Naive B cell (primary cell): ENCODE measurements around the gene CCDC134. TPM values are rescaled to one million over a fixed set of nuclear protein-coding genes. Genes with fewer than 3 reads are reported as not detected.

Source experiments
- ATAC-seq, 2 donors: fragments of 150-1000 bp; cut with Tn5 transposase; 2 replicates each; pipeline ENCODE4 v1.10.0; 2021; ENCODE audit warnings: low read depth in 2 of 2, mild to moderate bottlenecking in 2 of 2, moderate library complexity in 2 of 2
- DNase-seq: peaks from one replicate; pipeline ENCODE4 v3.0.0; 2022
- H3K27ac Mint-ChIP-seq, 6 donors: one replicate each; pipeline ENCODE4 v1.8.0; 2020 to 2022; ENCODE audit warnings: mild to moderate bottlenecking in 6 of 6, mixed read lengths in 6 of 6, moderate library complexity in 5 of 6, inconsistent platforms in 2 of 6
- H3K27me3 Mint-ChIP-seq, 3 donors: one replicate each; pipeline ENCODE4 v1.8.0; 2021 to 2022; ENCODE audit warnings: mixed read lengths in 3 of 3, mild to moderate bottlenecking in 1 of 3
- H3K36me3 Mint-ChIP-seq, 2 donors: one replicate each; pipeline ENCODE4 v1.8.0; 2020 to 2022; ENCODE audit warnings: mixed read lengths in 2 of 2, inconsistent platforms in 1 of 2, mild to moderate bottlenecking in 1 of 2
- H3K4me1 Mint-ChIP-seq, 3 donors: one replicate each; pipeline ENCODE4 v1.8.0; 2020 to 2022; ENCODE audit warnings: mixed read lengths in 3 of 3, inconsistent platforms in 1 of 3, mild to moderate bottlenecking in 1 of 3, moderate library complexity in 1 of 3
- H3K4me3 Mint-ChIP-seq, 8 donors: one replicate each; pipeline ENCODE4 v1.8.0; 2020 to 2022; ENCODE audit warnings: mild to moderate bottlenecking in 8 of 8, mixed read lengths in 8 of 8, moderate library complexity in 8 of 8, inconsistent platforms in 2 of 8
- H3K9me3 Mint-ChIP-seq, 7 donors: one replicate each; pipeline ENCODE4 v1.8.0; 2020 to 2022; ENCODE audit warnings: mixed read lengths in 7 of 7, mild to moderate bottlenecking in 5 of 7, inconsistent platforms in 2 of 7, moderate library complexity in 1 of 7
- polyA plus RNA-seq, 6 donors: library from polyadenylated mRNA; unstranded; fragments of 300-500 nt; fragmentation: Illumina TruSeq; gene quantifications; one replicate each; pipeline ENCODE4 v1.2.3, GENCODE V29; 2021; ENCODE audit warnings: low read depth in 6 of 6

The CCDC134 gene
- 1 to 10 TPM; 2.1 to 7.6 (median 3.6) TPM for polyA plus RNA-seq

DNA sequence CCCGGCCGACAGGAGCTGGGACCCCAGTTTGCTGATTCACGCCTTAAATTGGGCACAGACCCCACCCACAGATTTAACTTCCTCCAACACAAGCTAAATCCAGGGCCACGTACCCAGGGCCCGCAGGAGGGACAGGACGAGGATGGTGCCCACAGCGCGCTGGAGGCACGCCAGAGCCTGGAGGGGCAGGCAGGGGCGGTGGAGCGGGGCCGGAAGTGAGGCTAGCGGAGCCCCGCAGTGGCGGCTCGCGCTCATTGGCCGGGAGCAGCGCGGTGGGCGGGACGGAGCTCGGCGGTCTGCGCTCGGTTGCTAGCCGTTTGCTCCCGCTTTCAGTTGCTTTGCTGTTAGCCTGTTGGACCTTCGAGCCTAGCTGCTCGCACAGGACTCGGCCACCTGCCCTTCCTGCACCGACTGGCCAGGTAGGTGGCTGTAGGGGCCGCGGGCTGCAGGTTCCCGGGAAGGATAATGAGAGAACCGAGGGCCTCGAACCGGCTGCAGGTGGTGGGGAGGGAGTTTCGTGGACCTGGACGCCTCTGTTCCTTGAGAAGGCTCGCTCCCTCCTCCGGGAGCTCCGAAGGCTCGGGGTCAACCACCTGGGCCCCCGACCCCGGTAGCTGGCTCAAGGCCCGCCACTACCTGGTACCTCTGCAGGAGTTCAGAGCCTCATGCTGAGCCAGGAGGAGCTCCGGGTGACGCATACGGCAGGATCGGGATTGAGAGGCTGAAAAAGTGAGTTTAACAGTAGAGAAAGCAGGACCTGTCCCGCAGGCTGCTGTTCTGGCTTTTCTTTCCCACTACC, at the start of gene CCDC134:
Gene CCDC134, plus strand, starts transcription at position 332 of the 799 bp plus-strand sequence. CDS start 8,212 bp downstream, outside the sequence.
- peak; percentile 97 to 99 for ATAC-seq
- peak within 1 kb of the TSS; percentile 93 to 99 (median 98) for H3K4me3 Mint-ChIP-seq

DNA sequence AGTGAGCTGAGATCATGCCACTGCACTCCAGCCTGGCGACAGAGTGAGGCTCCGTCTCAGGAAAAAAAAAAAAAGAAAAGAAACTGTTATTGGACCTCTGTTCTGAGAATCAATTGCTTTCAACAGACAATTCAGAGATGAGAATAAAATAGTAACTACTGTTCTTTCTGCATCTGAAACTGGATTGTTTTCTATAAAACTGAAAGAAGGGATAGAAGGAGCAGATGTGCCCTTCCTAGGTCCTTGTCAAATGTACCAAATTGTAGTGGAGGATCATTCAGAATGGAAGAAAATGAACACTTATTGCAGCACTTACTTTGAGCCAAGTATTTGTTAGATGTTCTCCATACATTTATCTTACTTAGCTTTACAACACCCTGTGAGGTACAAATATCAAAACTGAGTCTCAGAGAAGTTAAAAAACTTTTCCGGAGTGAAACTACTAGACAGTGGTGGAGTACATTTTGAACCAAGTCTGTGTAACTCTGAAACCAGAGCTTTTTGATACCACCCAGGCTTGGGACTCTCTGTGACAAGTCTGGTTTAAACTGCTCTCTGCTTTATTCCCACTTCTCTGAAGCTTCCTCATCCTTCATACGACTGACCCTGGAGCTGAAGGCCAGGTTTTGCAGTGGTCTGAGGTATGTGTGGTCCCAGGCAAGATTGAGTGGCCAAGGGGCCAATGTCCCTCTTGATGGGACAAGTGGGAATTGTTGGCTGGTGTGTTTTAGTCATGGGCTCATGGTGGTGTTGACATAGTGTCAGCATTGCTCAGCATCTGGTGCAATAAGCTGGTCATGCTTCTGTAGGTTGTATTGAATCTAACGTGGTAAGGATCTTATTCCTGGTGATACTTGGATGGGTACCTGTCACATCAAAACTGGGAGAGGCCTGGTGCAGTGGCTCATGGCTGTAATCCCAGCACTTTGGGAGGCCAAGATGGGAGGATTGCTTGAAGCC, 48.2 kb upstream of the CCDC134 start:
- ATAC-seq = no peak
- H3K27ac Mint-ChIP-seq = no peak overlapping the region
- peaks cover 7 to 11% (median 11%) of the 10 kb centered on the region in 3 donors for H3K4me1 Mint-ChIP-seq
- H3K36me3 Mint-ChIP-seq = no peaks in the 10 kb centered on the region
- peak overlapping the region in 1 of 8 donors; percentile 35 for H3K4me3 Mint-ChIP-seq
- peaks cover 0 to 11% (median 2%) of the 10 kb centered on the region in 3 donors for H3K27me3 Mint-ChIP-seq
- DNase-seq = no peak
- no peaks in the 10 kb centered on the region for H3K9me3 Mint-ChIP-seq

More for the DNA sequence above, at the start of gene CCDC134:
- Mint-ChIP-seq H3K36me3 (no peaks in the 10 kb centered on the region), H3K9me3 (no peaks in the 10 kb centered on the region), H3K4me1 (peaks cover 16 to 44% (median 38%) of the 10 kb centered on the region in 3 donors), H3K27me3 (no peaks in the 10 kb centered on the region), H3K27ac (peak within 1 kb of the TSS; percentile 93 to 99 (median 99))
- peak; percentile 91 for DNase-seq

DNA sequence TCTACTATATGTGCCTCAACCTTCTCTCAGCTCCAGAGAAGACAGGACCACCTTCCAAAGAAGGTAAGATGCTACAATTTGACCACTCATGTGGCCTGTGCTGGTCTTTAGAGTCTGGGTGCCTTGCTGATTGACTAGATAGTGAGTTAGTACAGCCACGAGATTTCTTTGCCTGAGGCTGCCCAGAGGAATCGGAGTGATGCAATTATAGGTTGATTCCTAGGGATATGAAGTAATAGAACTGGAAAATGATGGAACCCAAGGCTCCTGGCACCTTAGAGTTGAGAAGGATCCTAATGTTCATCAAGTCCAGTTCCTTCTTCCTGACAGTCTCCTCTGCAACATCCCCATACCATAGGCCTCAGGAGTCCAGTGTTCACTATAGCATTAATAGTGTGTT, 46.5 kb upstream of the CCDC134 start:
- Mint-ChIP-seq H3K36me3 (no peaks in the 10 kb centered on the region), H3K9me3 (no peaks in the 10 kb centered on the region), H3K27ac (no peak overlapping the region), H3K27me3 (peaks cover 0 to 22% (median 12%) of the 10 kb centered on the region in 3 donors), H3K4me1 (peaks cover 2 to 10% (median 7%) of the 10 kb centered on the region in 3 donors), H3K4me3 (no peak overlapping the region)
- ATAC-seq (no peak), DNase-seq (no peak)

DNA sequence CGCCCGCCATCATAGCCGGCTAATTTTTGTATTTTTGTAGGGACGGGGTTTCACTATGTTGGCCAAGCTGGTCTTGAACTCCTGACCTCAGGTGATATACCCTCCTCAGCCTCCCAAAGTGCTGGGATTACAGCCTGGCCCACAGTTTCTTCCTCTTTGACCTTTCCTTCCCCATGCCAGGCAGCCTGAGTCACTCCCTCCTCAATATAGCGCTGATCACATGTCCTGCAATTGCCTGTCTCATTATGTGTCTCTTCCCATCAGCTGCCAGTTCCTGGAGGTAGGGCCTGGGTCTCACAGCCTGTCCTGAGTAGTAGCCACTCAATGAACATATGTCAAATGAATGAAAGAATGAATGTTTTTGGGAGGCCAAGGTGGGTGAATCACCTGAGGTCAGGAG, 43.0 kb upstream of the CCDC134 start:
- Mint-ChIP-seq H3K27me3 (peaks cover 0 to 22% (median 12%) of the 10 kb centered on the region in 3 donors), H3K4me1 (peaks cover 0 to 6% (median 2%) of the 10 kb centered on the region in 3 donors), H3K36me3 (no peaks in the 10 kb centered on the region), H3K4me3 (no peak overlapping the region), H3K9me3 (no peaks in the 10 kb centered on the region), H3K27ac (peak overlapping the region in 1 of 6 donors; percentile 43)
- DNase-seq (no peak), ATAC-seq (no peak)

DNA sequence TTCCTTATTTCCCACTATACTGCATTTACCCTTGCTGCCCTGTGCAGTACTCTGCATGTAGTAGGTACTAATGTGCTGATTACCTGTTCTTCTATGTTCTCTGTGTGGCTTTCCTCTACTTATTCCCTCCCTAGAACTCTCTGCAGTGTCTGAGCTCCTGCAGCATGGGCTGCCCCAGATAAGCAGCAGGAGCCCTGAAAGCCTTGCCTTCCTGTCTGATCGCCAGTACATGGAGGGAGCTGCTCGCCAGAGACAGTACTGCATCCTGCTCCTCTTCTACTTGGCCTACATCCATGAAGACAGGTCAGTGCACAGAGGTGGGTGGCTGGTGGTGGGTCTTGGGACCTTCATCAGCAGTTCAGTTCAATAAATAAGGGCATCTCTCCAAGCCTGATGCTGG, 42.2 kb upstream of the CCDC134 start:
- Mint-ChIP-seq H3K9me3 (no peaks in the 10 kb centered on the region), H3K27ac (peak overlapping the region in 1 of 6 donors; percentile 23), H3K4me3 (peak overlapping the region in 1 of 8 donors; percentile 59), H3K27me3 (peaks cover 0 to 22% (median 12%) of the 10 kb centered on the region in 3 donors), H3K36me3 (no peaks in the 10 kb centered on the region), H3K4me1 (peaks cover 4 to 10% (median 8%) of the 10 kb centered on the region in 3 donors)
- ATAC-seq (no peak), DNase-seq (no peak)

DNA sequence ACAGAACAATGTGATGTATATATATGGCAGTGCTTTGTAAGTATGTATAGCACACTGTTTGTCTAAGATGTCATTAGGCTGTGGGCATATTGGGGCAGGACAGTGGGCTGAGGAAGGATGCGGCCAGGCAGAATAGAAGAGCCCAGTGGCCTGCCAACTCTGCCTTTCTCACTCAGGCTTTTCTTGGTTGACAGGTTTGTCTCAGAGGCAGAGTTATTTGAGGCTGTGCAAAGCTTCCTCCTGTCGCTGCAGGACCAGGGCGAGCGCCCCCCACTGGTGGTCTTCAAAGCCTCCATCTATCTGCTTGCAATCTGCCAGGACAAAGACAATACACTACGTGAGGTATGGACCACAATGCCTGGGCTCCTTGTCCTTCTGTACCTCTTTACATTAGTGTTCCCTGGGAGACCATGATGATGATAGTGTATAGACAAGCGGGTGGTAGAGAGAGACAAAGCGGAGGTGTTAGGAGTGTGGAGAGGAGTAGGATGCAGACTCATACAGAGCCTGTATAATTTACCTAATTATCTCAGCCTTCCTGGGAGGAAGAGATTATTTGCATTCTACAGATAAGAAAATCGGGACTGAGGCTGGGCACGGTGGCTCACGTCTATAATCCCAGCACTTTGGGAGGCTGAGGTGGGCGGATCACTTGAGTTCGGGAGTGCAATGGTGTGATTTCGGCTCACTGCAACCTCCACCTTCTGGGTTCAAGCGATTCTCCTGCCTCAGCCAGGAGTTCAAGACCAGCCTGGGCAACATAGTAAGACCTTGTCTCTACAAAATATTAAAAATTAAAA, 37.3 kb upstream of the CCDC134 start:
- no peaks in the 10 kb centered on the region for H3K9me3 Mint-ChIP-seq
- ATAC-seq (peak; percentile 62 to 67), DNase-seq (no peak)
- peak overlapping the region in 1 of 6 donors; percentile 71 for H3K27ac Mint-ChIP-seq
- peaks cover 5 to 7% (median 7%) of the 10 kb centered on the region in 3 donors for H3K4me1 Mint-ChIP-seq
- peaks cover under 1 to 9% (median 3%) of the 10 kb centered on the region in 3 donors for H3K27me3 Mint-ChIP-seq
- H3K4me3 Mint-ChIP-seq = no peak overlapping the region
- H3K36me3 Mint-ChIP-seq = no peaks in the 10 kb centered on the region

DNA sequence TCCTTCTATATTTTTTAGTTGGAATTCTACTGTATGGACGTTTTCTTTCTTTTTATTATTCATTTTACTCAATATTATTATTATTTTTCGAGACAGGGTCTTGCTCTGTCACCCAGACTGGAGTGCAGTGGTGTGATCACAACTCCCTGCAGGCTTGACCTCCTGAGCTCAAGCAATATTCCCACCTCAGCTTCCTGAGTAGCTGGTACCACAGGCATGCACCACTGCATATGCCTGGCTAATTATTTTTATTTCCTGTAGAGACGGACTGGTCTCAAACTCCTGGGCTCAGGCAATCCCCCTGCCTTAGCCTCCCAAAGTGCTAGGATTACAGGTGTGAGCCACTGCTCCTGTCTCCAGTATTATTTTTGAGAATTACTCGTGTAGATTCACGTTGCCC, 34.0 kb upstream of the CCDC134 start:
- no peak overlapping the region for H3K4me3 Mint-ChIP-seq
- peaks cover 7 to 9% (median 9%) of the 10 kb centered on the region in 3 donors for H3K4me1 Mint-ChIP-seq
- no peak for ATAC-seq
- no peak overlapping the region for H3K27ac Mint-ChIP-seq
- H3K36me3 Mint-ChIP-seq = no peaks in the 10 kb centered on the region
- no peak for DNase-seq
- no peaks in the 10 kb centered on the region for H3K9me3 Mint-ChIP-seq
- H3K27me3 Mint-ChIP-seq = peaks cover 0 to 9% (median 0%) of the 10 kb centered on the region in 3 donors

DNA sequence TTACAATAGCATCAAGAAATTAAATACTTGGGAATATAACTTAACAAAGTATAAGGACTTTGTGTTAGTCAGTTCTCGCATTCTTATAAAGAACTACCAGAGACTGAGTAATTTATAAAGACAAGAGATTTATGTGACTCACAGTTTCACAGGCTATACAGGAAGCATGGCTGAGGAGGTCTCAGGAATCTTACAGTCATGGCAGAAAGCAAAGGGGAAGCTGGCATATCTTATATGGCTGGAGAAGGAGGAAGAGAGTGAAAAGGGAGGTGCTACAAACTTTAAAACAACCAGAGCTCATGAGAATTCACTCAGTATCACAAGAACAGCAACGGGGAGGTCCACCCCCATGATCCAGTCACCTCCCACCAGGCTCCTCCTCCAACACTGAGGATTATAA, 32.0 kb upstream of the CCDC134 start:
- Mint-ChIP-seq H3K9me3 (no peaks in the 10 kb centered on the region), H3K27ac (no peak overlapping the region), H3K36me3 (no peaks in the 10 kb centered on the region), H3K4me3 (no peak overlapping the region), H3K27me3 (peaks cover 6 to 9% (median 8%) of the 10 kb centered on the region in 3 donors), H3K4me1 (peaks cover 1 to 4% (median 3%) of the 10 kb centered on the region in 3 donors)
- no peak for ATAC-seq
- no peak for DNase-seq

DNA sequence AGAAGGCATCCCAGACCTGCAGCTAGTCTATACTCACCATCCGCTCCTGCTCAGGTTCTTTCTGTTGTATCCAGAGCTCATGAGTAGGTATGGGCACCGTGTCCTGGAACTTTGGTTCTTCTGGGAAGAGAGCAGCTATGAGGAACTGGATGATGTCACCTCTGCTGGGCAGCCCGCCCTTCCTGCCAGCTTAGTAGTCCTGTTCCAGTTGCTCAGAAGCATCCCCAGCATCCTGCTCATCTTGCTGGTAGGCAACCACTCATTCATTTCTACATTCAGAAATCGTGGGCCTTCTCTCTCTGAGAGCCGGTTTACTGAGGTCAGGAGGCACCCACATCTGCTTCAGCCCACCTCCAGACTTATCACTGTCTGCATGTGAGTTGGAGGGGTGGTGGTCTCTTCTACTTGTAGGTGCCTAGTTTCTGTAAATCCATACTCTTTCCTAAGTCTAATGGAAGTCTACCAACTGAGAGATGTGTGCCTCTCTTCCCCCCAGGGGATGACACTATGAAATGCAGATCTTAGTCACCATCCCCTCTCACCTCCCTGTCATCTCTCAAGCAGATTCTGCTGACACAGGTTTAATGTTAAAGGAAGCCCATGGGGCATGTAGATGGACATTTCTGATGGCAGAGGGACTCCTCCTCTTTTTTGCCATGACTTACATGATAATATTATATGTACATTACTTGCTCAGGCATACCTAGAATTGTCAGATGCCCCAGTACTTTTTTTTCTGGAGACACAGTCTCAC, 29.6 kb upstream of the CCDC134 start:
- no peaks in the 10 kb centered on the region for H3K9me3 Mint-ChIP-seq
- H3K36me3 Mint-ChIP-seq = no peaks in the 10 kb centered on the region
- peak overlapping the region in 1 of 6 donors; percentile 17 for H3K27ac Mint-ChIP-seq
- DNase-seq = no peak
- H3K4me1 Mint-ChIP-seq = peaks cover 0 to 4% (median 3%) of the 10 kb centered on the region in 3 donors
- no peak overlapping the region for H3K4me3 Mint-ChIP-seq
- ATAC-seq = no peak
- H3K27me3 Mint-ChIP-seq = peaks cover 6 to 10% (median 9%) of the 10 kb centered on the region in 3 donors

DNA sequence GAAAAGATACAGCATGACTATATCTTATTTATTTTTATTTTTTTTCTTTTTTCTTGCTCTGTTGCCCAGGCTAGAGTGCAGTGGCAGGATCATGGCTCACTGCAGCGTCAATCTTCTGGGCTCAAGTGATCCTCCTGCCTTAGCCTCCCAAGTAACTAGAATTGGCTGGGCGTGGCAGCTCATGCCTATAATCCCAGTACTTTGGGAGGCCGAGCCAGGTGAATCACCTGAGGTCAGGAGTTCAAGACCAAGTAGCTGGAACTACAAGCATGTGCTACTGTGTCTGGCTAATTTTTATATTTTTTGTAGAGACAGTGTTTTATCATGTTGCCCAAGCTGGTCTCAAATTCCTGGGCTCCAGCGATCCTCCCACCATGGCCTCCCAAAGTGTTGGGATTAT, 28.3 kb upstream of the CCDC134 start:
- H3K4me1 Mint-ChIP-seq = peaks cover 0 to 4% (median 3%) of the 10 kb centered on the region in 3 donors
- peaks cover 6 to 15% (median 7%) of the 10 kb centered on the region in 3 donors for H3K27me3 Mint-ChIP-seq
- ATAC-seq (no peak), DNase-seq (no peak)
- H3K27ac Mint-ChIP-seq = no peak overlapping the region
- H3K9me3 Mint-ChIP-seq = no peaks in the 10 kb centered on the region
- H3K36me3 Mint-ChIP-seq = no peaks in the 10 kb centered on the region
- H3K4me3 Mint-ChIP-seq = no peak overlapping the region

DNA sequence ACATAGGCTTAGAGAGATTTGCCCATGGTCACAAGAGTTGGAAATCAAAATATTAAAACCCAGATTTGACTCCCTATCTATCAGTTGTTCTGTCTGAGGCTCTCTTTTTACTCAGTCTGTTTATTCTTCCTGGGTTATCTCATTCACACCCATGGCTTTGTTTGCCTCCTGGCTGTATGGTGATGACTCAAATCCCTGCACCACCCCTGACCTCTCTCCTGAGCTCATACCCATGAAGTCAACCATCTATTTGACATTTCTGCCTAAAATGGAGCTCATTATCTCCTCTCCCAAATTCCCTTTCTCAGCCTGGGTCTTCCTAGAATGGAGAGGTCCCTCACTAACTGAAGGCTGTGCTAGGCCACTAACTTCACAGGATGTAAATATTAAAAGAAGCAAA, 27.8 kb upstream of the CCDC134 start:
- Mint-ChIP-seq H3K4me3 (no peak overlapping the region), H3K27ac (no peak overlapping the region), H3K4me1 (peaks cover 3 to 6% (median 3%) of the 10 kb centered on the region in 3 donors), H3K36me3 (no peaks in the 10 kb centered on the region), H3K27me3 (peaks cover 2 to 15% (median 6%) of the 10 kb centered on the region in 3 donors), H3K9me3 (no peaks in the 10 kb centered on the region)
- ATAC-seq = no peak
- no peak for DNase-seq

DNA sequence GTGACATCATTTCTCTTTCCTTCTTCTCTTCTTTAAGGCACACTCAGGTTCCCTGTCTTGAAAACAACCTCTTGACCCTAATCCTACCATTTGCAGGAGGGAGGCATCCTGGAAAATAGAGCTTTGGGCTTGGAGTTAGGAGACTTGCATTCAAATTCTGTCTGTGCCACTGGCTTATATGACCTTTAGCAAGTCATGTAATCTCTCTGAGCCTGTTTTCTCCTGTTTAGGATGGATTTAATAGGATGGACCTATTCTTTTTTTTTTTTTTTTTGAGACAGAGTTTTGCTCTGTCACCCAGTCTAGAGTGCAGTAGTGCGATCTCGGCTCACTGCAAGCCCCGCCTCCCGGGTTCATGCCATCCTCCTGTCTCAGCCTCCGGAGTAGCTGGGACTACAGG, 25.1 kb upstream of the CCDC134 start:
- Mint-ChIP-seq H3K4me3 (no peak overlapping the region), H3K36me3 (no peaks in the 10 kb centered on the region), H3K27ac (peak overlapping the region in 1 of 6 donors; percentile 16), H3K27me3 (peaks cover 0 to 15% (median 6%) of the 10 kb centered on the region in 3 donors), H3K4me1 (peaks cover 9 to 12% (median 10%) of the 10 kb centered on the region in 3 donors), H3K9me3 (no peaks in the 10 kb centered on the region)
- DNase-seq (no peak), ATAC-seq (no peak)
